Fibroblast of mammary gland (primary cell): Measurements from ENCODE around the gene DKK3.

Experiments used
- DNase-seq: peaks from one replicate; pipeline ENCODE4 v3.0.0-alpha.2; 2010; ENCODE audit warnings: low read depth
- H3K4me3 ChIP-seq: 2 replicates; pipeline ENCODE4 v1.5.1; 2011; ENCODE audit warnings: low read depth, mild to moderate bottlenecking, low read length, moderate library complexity; ENCODE audit not compliant: control insufficient read depth
- TF ChIP-seq, protein P1 (sequence below): conservative IDR thresholded peaks from 2 replicates; pipeline ENCODE4 v1.5.1; 2011; ENCODE audit warnings: low read depth, low read length, inconsistent platforms; ENCODE audit not compliant: control insufficient read depth, insufficient read depth

DKK3 gene

GRCh38 chr11:12029119-12029518 is 20.7 kb upstream of the DKK3 start:
- no peak for DNase-seq

DNA sequence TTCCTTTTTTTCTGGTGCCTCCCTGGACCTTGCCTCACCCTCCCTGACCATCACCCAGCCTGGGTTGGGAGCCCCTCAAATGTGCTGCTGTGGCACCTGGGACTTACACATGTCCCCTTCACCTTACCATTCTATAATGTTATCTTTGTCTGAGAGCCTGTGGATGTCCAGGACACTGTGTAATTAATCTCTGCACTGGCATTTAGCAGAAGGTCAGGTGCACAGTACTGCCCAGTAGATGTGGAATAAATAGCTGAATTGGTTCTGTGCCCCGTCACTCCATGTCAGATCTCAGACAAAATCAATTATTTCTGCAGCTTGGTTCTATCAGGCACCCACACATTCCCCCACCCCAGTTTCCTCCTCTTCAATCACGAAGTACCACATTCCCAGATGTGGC is 19.9 kb upstream of the DKK3 start:
- TF ChIP-seq, protein P1, sequence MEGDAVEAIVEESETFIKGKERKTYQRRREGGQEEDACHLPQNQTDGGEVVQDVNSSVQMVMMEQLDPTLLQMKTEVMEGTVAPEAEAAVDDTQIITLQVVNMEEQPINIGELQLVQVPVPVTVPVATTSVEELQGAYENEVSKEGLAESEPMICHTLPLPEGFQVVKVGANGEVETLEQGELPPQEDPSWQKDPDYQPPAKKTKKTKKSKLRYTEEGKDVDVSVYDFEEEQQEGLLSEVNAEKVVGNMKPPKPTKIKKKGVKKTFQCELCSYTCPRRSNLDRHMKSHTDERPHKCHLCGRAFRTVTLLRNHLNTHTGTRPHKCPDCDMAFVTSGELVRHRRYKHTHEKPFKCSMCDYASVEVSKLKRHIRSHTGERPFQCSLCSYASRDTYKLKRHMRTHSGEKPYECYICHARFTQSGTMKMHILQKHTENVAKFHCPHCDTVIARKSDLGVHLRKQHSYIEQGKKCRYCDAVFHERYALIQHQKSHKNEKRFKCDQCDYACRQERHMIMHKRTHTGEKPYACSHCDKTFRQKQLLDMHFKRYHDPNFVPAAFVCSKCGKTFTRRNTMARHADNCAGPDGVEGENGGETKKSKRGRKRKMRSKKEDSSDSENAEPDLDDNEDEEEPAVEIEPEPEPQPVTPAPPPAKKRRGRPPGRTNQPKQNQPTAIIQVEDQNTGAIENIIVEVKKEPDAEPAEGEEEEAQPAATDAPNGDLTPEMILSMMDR: no peak
- H3K4me3 ChIP-seq: no peak overlapping the region
- no peak for DNase-seq

More at GRCh38 chr11:12029119-12029518, 20.7 kb upstream of the DKK3 start:
- no peak overlapping the region for H3K4me3 ChIP-seq
- TF ChIP-seq, protein P1: no peak

DNA sequence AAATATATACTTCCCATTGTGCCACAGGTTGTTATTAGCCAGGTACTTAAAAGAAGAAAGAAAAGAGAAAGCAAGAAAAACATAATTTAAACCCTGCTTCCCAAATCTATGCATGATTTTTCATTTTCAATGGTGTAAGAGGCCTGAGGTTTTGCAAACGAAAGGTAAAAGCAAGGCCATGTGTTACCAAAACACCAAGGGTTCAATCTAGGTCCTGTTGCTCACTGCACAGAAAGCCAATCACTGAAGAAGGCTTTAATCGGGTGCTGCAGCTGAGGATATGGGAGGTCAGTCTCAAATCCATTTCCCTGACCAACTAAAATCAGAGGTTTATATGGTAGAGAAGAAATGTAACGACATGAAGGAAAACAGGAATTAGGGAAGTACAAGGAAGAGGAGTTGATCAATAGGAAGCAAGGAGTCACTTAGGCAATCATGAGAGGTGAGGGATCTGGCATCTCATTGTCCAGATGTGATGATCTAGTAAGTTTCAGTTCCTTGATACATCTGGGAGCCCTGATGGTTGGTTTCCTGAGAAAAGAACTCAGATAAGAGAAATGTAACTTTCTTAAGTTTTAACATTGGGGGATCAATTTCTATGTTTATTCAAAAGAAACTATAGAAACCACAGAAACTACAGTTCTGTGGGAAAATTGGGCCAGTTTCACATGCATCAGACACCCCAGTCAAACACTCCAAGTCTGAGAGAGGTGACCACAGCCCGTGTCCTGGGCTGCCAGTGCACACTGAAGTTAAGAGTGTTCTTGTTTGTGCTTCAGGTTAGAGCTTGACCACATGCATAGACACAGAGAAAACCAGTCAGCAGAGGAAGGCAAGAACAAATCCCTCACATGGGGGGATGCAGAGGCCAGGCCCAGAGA is 18.1 kb upstream of the DKK3 start:
- no peak for DNase-seq
- TF ChIP-seq, protein P1: no peak
- no peak overlapping the region for H3K4me3 ChIP-seq

DNA sequence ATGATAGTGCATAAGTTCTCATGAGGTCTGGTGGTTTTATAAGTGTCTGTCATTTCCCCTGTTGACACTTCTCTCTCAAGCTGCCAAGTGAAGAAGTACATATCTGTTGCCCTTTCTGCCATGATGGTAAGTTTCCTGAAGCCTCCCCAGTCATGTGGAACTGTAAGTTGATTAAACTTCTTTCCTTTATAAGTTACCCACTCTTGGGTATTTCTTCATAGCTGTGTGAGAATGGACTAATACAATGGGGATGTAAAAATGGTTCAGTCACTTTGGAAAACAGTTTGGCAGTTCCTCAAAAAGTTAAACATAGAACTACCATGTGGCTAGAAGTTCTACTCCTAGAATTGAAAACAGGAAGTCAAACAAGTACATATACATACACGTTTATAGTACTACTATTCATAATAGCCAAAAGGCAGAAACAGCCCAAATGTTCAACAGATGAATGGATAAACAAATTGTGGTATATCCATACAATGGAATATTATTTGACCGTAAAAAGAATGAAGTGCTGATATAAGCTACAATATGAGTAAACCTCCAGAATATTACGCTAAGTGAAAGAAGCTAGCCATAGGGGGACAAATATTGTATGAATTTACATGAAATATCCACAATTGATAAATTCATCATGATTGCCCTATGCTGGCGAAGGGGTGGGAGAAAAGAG is 16.0 kb upstream of the DKK3 start:
- H3K4me3 ChIP-seq: no peak overlapping the region
- DNase-seq: no peak
- TF ChIP-seq, protein P1: no peak

GRCh38 chr11:12023015-12023414 is 14.6 kb upstream of the DKK3 start:
- TF ChIP-seq, protein P1: no peak
- no peak for DNase-seq
- H3K4me3 ChIP-seq: no peak overlapping the region

DNA sequence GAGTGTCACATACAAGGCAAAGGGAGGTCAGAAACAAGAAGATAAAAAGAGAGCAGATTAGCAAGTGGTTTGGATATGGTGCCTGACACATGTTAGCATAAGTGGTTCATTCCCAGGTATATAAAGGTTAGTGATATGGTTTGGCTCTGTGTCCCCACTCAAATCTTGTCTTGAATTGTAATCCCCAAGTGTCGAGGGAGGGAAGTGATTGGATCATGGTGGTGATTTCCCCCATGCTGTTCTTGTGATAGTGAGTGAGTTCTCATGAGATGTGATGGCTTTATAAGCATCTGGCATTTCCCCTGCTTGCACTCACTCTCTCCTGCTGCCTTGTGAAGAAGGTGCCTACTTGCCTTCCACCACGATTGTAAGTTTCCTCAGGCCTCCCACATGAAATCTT is 12.1 kb upstream of the DKK3 start:
- no peak overlapping the region for H3K4me3 ChIP-seq
- TF ChIP-seq, protein P1: no peak
- no peak for DNase-seq
